PC-3 (cell line): ENCODE measurements around the gene NANOGP8.

Experiments
- EZH2 ChIP-seq: fragments of 300-600 bp; sonication (generic); IDR thresholded peaks from one replicate; pipeline ENCODE4 v1.6.1; 2017; ENCODE audit warnings: antibody characterized with exemption, mild to moderate bottlenecking, low read length; ENCODE audit not compliant: unreplicated experiment
- EZH2phosphoT487 ChIP-seq: fragments of 300-600 bp; sonication (generic); IDR thresholded peaks from 2 replicates; pipeline ENCODE4 v1.6.1; 2018; ENCODE audit warnings: mild to moderate bottlenecking, antibody characterized with exemption, low read length, borderline replicate concordance
- TF ChIP-seq, protein P1 (sequence below): fragments of 300-600 bp; sonication (generic); conservative IDR thresholded peaks from 2 replicates; pipeline ENCODE4 v1.5.1; 2017; ENCODE audit warnings: antibody characterized with exemption, low read depth, mild to moderate bottlenecking, low read length

DNA sequence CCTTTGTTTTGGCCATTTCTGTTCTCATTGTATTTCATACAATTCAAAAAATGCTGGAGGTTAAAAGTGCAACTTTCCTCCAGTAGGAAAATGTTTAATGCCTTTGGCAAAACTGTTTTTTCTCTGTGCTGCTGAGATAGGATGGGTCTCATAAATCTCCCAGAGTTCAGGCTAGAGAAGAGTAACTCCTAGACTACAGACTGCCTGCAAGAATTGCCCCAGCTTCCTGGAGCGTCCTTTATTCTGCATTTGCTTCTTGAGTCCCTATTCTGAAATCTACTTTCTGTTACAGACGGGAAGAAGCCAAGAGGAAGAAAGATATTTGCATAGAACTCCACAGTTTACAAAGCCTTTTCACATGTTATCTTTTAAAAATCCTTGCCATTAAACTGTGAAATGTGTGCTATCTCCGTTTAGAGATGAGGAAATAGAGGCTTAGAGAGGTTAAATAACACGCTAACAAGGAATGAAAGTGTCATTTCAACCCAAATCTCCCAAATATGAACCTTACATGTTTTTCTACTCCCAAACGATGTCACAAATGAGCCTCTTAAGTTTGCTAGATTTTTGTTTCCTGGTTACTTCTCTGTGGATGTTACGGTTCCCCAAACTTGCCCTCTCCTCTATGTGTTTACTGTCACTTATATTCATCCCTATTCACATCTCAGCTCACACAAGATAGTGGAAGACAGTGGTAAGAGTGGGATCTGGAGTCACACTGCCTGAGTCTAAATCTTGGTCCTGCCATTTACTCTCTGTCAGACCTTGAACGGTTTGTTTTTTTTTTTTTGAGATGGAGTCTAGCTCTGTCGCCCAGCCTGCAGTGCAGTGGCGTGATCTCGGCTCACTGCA is 17.4 kb downstream of the NANOGP8 start:
- no peak for TF ChIP-seq EZH2phosphoT487
- TF ChIP-seq, protein P1, sequence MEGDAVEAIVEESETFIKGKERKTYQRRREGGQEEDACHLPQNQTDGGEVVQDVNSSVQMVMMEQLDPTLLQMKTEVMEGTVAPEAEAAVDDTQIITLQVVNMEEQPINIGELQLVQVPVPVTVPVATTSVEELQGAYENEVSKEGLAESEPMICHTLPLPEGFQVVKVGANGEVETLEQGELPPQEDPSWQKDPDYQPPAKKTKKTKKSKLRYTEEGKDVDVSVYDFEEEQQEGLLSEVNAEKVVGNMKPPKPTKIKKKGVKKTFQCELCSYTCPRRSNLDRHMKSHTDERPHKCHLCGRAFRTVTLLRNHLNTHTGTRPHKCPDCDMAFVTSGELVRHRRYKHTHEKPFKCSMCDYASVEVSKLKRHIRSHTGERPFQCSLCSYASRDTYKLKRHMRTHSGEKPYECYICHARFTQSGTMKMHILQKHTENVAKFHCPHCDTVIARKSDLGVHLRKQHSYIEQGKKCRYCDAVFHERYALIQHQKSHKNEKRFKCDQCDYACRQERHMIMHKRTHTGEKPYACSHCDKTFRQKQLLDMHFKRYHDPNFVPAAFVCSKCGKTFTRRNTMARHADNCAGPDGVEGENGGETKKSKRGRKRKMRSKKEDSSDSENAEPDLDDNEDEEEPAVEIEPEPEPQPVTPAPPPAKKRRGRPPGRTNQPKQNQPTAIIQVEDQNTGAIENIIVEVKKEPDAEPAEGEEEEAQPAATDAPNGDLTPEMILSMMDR, result no peak
- TF ChIP-seq EZH2, result no peak
